COLO829 (cell line): ENCODE measurements around the gene ZNF512.
"Not testable (repeated sequence)": the region's sequence is repeated elsewhere in the genome, so short reads cannot be mapped to it uniquely, and the experiment has no call there.

Source experiments
- DNase-seq: peaks from one replicate; pipeline ENCODE4 v3.0.0; 2012; ENCODE audit warnings: low spot score

The ZNF512 gene

DNA sequence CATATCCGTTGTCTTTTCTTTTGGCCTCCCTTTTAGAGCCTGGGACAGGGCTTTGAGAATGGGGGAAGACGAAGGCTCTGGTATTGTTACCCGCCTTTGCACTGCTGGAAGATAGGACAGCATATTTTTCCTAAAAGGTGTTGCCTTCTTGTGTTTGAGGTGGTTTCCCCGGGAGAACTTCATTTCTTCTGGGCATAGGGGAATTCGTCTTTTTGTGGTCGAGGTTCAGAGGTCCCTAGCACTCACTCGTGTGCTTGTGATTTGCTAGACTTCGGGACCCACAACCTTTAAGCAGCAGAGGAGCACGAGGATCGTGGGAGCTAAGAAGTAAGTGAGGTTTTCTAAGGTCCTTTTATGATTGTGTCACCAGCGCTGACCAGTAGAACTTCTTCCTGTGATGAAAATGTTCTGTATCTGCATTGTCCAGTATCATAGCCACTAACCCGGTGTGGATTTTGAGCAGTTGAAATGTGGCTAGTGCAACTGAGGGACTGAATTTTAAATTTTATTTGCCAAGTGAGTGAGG, 611 bp downstream of the ZNF512 start:
- no peak for DNase-seq

DNA sequence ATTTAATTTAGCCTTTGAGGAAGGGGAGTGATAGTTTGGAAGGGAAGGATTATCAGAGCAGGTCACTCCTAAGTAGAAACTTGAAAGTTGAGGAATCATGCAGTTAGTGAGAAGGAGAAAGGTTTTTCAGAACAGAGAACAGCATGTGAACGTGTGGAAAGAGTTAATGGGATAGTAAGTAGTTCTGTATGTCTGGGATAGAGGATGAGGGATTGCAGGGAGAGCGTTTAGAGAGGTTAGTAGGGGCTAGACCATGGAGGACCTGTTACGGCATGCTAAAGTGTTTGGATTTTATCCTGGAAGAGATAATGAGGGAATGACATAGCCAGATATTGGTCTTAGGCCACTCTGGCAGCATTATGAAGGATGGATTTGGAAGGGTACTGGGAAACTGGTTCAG, 1.8 kb downstream of the ZNF512 start:
- DNase-seq, result no peak

DNA sequence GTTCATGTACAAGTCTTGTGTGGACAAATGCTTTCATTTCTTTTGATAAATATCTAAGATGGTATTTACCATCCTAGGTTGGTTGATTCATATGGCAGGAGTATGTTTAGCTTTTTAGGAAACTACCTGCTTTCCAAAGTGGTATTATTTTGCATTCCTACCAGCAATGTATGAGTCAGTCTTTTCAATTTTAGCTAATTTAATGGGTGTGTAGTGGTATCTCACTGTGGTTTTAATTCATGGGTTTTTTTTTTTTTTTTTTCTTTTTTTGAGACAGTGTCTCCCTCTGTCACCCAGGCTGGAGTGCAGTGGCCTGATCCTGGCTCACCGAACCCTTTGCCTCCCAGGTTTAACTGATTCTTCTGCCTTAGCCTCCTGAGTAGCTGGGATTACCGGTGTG, 4.2 kb downstream of the ZNF512 start:
- no peak for DNase-seq

DNA sequence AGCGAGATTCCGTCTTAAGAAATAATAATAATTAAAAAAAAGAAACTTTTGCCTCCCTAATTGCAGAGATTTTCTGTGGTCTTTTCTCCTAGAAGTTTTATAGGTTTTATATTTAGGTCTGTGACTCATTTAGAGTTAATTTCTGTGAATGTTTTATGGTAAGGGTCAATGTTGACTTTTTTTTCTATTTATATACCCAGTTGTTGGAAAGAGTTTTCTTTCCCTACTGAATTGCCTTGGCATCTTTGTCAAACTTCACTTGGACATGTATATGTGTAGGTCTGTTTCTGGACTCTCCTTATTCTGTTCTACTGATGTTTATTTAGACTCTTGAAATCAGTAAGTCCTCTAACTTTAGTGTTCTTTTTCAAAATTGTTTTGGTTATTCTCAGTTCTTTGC, 5.5 kb downstream of the ZNF512 start:
- no peak for DNase-seq

DNA sequence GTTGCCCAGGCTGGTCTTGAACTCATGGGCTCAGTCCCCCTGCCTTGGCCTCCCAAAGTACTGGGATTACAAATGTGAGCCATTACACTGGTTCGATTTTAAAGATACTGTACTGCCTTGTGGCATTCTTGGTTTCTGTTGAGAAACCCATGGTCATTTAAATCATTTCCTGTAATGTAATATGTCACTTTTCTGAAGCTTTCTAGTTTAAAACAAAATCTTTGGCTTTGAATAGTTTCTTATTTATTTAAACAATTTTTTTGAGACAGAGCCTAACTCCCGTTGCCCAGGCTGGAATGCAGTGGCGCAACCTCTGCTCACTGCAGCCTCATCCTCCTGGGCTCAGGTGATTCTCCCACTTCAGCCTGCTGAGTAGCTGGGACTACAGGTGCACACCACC, 8.9 kb downstream of the ZNF512 start:
- DNase-seq, result no peak

DNA sequence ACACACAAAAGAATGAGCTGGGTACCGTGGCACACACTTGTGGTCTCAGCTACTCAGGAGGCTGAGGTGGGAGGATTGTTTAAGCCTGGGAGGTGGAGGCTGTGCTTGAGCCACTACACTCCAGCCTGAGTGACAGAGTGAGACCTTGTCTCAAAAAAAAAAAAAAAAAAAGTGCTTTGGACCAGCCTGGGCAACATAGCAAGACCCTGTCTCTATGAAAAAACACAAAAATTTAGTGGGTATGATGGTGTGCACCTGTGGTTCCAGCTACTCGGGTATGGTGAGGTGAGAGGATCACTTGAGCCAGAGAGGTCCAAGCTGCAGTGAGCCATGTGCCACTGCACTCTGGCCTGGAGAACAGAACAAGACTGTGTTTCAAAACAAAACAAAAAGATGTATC, 10.4 kb downstream of the ZNF512 start:
- no peak for DNase-seq

DNA sequence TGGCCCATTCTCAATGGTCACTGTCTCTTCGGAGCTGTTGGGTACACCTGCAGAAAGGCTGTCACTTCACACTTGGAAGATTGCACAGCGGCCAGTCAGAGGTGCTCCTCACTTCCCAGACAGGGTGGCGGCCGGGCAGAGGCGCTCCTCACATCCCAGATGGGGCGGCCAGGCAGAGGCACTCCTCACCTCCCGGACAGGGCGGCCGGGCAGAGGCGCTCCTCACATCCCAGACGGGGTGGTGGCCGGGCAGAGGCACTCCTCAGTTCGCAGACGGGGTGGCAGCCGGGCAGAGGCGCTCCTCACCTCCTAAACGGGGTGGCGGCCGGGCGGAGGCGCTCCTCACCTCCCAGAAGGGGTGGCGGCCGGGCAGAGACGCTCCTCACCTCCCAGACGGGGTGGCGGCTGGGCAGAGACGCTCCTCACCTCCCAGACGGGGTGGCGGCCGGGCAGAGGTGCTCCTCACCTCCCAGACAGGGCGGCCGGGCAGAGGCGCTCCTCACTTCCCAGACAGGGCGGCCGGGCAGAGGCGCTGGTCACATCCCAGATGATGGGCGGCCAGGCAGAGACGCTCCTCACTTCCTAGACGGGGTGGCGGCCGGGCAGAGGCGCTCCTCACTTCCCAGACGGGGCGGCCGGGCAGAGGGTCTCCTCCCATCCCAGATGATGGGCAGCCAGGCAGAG, 11.3 kb downstream of the ZNF512 start:
- not testable (repeated sequence) for DNase-seq

DNA sequence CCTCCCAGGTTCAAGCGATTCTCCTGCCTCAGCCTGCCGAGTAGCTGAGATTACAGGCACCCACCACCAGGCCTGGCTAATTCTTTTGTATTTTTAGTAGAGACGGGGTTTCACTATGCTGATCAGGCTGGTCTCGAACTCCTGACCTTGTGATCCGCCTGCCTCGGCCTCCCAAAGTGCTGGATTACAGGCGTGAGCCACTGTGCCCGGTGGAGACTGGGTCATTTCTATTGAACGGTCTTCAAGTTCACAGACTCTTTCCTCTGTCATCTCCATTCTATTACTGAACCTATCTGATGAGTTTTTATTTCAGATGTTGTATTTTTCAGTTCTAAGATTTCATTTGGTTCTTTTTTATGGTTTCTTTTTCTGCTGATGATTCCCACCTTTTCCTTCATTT, 12.6 kb downstream of the ZNF512 start:
- DNase-seq, result not testable (repeated sequence)

DNA sequence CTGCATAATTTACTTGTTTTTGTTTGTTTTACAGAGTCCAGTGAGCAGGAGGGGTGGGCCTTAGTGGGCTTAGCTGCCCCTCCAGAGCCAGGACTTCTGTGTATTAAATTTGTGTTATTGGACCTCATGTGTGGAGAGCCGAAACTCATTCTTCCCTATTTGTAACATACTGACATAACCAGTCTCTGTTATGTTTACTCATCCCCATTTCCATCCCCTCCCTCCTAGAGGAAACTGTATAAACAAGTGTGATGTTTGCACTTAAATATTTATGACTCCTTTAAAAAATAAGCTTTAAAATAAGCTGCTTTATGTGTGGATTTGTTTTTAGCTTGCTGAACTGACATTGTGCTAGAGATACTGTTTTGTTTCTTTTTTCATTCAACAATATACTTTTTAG, 13.8 kb downstream of the ZNF512 start:
- no peak for DNase-seq

DNA sequence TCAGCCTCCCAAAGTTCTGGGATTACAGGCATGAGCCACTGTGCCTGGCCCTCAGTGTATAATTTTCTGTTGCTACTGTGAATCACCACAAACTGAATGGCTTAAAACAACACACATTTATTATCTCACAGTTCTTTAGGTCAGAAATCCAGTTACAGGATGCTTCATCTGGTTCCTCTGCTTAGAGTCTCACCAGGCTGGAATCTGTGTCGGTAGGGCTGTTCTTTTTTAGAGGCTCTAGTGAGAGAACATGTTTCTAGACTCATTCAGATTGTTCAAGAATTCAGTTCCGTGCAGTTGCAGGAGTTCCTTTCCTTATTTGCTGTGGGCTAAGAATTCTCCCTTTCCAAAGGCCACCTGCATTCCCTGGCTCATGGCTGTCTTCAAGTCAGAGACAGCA, 23.8 kb downstream of the ZNF512 start:
- no peak for DNase-seq

DNA sequence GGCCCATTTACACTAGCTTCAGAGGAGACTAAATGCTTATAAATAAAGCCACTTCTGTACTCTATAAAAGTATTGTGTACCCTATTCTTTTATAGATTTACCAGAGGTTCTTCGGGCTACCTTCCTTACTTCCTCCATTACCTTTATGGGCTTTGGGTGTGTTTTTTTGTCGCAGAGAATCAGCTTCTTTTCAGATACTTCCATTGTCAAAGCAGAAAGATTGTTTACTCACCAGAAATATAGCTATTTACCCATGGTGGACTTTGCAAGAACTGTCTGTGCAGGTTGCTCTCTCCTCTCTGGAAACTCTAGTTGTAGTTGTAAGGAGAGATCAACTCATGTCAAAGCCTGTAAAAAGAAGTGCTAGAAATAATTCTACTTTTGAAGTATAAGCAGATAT, 31.1 kb downstream of the ZNF512 start:
- DNase-seq, result no peak

DNA sequence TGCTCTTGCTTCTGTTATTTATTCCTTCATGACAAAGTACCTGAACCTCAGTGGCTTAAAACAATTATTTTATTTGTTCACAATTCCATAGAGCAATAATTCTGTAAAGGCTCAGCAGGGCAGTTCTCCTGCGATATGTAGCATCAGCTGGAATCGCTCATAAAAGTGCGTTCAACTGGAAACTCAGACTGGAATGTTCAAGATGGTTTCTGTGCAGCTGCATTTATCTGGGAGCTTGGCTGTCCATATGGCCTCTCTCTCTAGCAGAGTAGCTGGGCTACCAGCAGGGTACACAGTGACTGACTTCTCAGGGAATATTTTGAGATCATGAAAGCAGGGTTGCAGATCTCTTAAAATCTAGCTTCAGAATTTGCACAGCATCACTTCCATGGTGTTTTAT, 32.5 kb downstream of the ZNF512 start:
- no peak for DNase-seq

DNA sequence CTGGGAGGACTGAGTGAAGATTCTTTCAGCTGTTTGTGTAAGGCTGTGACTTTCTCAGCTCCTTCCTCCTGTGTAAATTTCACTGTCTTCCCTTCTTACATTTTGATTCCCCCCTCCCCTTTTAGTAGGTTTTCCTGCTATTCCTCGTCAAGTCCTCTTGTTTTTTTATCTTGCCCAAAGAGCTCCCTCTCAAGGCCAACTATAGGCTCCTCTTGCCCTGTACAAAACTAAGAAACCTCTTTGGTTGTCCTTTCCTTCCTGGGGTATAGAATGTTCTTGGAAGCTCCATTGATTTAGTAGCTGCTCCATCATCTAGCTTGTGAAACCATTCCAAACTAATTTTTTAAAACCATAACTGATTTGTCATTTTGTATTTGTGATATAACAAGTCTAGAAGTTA, 38.7 kb downstream of the ZNF512 start:
- no peak for DNase-seq

DNA sequence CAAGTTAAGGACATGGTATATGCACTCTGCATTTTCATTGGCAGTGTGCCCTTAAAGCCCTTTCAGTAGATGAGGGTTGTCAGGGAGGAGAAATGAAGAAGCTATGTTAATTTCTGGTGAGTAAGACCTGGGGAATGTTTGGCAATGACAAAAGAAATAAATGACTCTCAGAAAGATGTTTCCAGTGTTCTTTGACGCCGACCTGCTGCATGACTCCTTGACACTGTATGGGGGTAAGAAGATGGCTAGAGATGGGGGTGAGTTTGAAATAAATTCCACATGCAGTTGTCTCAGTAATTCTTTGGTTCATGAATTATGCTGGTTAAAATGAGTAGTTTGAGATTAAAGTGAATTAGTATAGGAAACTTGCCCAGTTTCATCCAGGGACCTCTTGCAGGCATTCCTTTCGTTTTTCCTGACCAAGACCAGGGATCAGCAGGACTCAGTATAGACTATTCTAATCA, 40.1 kb downstream of the ZNF512 start:
- peak; percentile 57 for DNase-seq

DNA sequence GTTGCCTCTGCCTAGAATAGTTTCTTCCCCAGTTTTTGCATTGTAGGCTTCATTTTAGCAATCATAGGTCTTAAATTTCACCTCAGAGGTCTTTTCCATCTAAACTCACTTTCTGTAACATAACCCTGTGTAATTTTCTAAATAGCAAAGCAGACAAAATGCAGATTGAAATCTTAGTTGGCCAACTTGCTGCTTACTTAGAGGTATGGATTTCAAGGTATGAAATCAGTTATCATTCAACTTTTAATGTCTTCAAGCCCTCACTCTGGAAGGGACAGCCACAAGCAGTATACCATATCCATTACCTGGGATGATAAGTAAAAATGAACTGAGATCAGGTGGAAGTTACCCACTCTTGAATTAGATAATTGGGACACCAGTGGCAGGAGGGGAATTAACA, 42.1 kb downstream of the ZNF512 start:
- no peak for DNase-seq

DNA sequence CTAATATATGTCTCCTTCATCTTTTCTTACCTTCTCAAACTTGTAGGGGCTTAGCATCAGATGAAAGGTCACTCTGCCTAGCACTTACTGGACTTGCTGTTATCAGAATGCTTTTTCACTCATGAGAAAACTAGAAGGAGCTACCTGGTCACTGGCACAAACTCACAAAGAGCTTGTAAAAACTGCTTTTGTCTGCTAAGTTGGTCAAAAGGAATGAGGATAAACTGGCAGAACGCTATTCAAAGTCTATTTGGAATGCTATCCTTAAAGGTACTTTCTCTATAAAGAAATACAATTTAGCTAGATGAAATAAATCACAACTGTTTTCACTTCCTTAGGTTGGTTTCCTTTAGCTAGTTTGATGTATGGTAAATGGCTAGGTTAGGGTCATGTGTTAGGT, 43.5 kb downstream of the ZNF512 start:
- DNase-seq, result not testable (repeated sequence)

DNA sequence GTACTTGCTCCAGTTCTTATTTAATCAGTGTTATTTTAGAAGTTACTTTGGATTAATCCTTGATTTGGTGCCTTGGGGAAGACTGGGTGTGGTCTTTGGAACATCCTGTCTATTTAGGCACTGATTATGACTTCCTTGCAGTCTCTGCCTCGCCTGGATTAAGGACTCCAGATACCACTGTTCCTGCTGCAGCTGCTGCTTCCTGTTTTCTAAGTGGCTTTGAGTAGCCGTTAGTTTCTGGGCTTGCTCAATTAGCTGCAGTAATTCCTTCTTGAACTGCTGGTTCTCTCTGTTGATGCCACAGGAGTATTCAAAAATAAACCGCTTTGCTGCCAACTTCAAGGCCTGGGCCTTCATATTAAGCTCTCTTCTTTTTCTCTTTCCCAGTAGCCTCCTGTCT, 44.1 kb downstream of the ZNF512 start:
- DNase-seq, result not testable (repeated sequence)

DNA sequence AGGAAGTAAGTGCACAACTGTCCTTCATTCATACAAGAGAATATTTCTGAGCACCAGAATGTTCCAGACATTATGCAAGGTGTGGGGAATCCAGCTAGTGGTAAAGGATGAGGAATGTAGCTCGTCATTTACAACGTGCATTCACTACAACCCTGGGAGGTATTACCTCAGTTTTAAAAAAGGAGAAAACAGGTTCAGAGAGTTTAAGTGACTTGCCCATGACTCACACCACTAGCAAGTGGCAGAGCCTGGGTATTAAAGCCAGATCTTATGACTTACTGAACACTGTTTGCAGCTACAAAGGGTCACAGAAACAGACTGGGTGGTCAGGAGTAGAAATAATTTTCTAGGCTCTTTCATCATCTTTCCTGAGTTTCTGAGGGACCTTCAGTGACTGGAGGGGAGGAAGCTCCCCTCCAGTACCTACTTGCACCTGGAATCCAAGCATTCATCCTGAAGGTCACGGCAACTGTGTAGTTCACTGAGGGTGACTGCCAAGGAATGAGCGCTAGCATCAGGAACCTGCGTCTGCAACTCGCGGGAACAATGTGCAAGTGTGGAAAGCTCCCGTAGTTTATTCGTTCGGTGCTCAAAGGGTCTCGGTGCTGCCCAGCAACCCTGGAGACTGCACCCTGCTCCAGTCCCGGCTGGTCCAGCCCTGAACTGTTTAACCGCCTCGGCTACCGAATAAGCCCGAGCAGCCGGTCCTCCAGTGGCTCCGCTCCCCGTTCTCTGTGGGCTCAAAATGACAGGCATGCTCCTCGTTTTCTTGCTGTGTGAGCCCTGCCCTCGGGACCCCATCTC, 45.3 kb downstream of the ZNF512 start:
- DNase-seq, result peak; percentile 25

DNA sequence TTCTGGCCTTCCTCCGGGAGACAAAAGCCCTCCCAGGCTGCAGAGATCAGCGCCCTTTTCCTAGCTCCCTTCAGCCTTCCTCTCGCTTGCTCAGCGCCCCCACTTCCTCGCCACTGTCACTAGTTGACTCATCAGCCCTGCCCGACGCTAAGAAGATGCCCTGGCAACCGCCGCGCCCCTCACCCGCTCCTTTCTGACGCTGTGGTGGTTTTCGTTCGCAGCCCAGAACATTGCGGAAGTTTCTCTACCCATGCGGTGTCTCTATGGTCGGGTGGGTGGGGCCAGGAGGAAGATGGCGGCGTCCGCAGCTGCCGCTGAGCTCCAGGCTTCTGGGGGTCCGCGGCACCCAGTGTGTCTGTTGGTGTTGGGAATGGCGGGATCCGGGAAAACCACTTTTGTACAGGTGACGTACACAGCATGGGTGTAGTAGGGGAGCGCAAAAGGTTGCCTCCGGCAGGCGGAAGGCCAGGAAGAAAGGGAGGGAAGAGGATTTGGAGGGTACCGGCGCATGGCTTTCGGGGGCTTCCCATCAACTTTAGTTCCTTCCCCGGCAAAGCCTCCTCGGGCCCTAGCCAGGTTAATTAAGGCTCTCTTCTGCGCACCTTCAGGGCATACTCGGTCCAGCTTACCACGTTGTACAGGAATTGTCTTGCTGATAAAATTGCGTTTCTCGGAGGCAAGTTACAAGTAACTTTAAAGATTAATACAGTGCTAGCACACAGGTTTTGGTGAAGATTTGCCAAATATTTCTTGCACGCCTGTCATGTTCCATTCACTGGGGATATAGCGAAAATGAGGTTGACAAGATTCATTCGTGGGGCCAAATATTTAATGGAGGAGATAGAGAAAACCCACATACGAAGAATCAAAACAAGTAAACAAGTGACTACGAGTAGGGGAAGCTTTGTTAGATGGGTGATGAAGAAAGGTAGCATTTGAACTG, 46.2 kb downstream of the ZNF512 start, which contains the start of the genes CCDC121 and GPN1:
TSS of gene CCDC121 (minus strand) at position 246 of the 943 bp plus-strand sequence. CDS start 1,213 bp downstream, outside the sequence.
TSS of gene GPN1 (plus strand) at position 284 of the 943 bp plus-strand sequence. CDS start at position 293, 9 bp downstream.
- peak; percentile 90 for DNase-seq

DNA sequence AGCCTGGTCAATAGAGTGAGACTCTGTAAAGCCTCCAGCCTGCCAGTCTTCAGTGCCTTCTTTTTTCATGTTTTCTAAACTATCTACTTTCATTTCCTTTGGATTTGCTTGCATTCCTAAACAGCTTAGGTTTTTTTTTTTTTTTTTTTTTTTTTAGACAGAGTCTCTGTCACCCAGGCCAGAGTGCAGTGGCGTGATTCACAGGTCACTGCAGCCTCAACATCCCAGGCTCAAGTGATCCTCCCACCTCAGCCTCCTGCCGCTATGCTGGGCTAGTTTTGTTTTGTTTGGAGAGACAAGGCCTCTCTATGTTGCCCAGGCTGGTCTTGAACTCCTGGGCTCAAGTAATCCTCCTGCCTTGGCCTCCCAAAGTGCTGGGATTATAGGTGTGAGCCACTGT, 47.4 kb downstream of the ZNF512 start:
- not testable (repeated sequence) for DNase-seq

DNA sequence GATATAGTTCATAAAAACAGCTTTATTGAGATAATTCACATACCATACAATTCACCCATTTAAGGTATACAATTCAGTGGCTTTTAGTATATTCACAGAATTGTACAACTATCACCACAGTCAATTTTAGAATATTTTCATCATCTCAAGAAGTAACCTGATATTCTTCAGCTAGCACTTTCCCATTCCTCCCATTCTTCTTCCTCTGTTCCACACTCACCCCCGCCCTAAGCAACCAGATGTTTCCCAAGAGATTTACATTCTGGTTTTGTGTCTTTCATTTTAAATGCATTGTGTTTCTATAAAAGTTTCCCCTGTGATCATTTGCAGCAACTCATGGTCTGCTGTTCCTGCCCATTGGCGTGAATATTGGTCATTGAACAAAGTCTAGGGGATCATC, 51.4 kb downstream of the ZNF512 start:
- DNase-seq, result no peak

DNA sequence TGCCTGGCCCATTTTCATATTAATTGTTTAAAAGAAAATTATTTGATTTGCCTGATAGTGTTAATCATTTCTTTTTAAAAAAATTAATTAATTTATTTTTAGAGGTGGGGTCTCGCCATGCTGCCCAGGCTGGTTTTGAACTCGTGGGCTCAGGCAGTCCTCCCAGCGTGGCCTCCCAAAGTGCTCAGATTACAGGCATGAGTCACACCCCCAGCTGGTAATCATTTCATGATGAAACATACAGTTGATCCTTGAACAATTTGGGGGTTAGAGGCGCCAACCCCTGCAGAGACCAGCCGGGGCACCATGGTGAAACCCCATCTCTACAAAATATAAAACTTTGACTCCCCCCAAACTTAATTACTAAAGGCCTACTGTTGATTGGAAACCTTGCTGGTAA, 53.9 kb downstream of the ZNF512 start:
- DNase-seq, result no peak
